Epithelial cell of esophagus (primary cell): ENCODE data around the gene AP3M1.

ENCODE experiments used
- DNase-seq: peaks from one replicate; pipeline ENCODE4 v3.0.0; 2010; ENCODE audit warnings: low read depth
- H3K4me3 ChIP-seq: 2 replicates; pipeline ENCODE4 v1.5.1; 2011; ENCODE audit warnings: mild to moderate bottlenecking, low read length, control low read depth
- CTCF ChIP-seq: IDR thresholded peaks from 2 replicates; pipeline ENCODE4 v1.5.1; 2011; ENCODE audit warnings: low read depth, mild to moderate bottlenecking, low read length, control low read depth, inconsistent platforms; ENCODE audit not compliant: insufficient read depth; ENCODE audit errors: missing control alignments

AP3M1 gene

GRCh38 chr10:74104480-74104879 is 46.1 kb downstream of the AP3M1 start:
- no peak for TF ChIP-seq CTCF
- H3K4me3 ChIP-seq: no peak overlapping the region
- no peak for DNase-seq

- H3K4me3 ChIP-seq: no peak overlapping the region
- DNase-seq: peak; percentile 15
- peak; percentile 60 for TF ChIP-seq CTCF
Measured at GRCh38 chr10:74103560-74104258, 46.9 kb downstream of the AP3M1 start.

- TF ChIP-seq CTCF: no peak
- DNase-seq: peak; percentile 72
- no peak overlapping the region for H3K4me3 ChIP-seq
Measured at GRCh38 chr10:74099836-74100235, 50.8 kb downstream of the AP3M1 start.

- TF ChIP-seq CTCF: no peak
- DNase-seq: no peak
- no peak overlapping the region for H3K4me3 ChIP-seq
Measured at GRCh38 chr10:74099420-74099819, 51.2 kb downstream of the AP3M1 start.

GRCh38 chr10:74097776-74098175 is 52.9 kb downstream of the AP3M1 start:
- H3K4me3 ChIP-seq: no peak overlapping the region
- peak; percentile 33 for DNase-seq
- TF ChIP-seq CTCF: no peak

- no peak for TF ChIP-seq CTCF
- no peak overlapping the region for H3K4me3 ChIP-seq
- DNase-seq: no peak
Measured at GRCh38 chr10:74096777-74097176, 53.9 kb downstream of the AP3M1 start.

- no peak for TF ChIP-seq CTCF
- H3K4me3 ChIP-seq: no peak overlapping the region
- no peak for DNase-seq
Measured at GRCh38 chr10:74094231-74094630, 56.4 kb downstream of the AP3M1 start.
